ENCODE results near the gene CYP2S1.
"Not testable (repeated sequence)": the region's sequence is repeated elsewhere in the genome, so short reads cannot be mapped to it uniquely, and the experiment has no call there.

CYP2S1 gene

GRCh38 chr19:41192574-41193429 lies at the start of gene CYP2S1:
CYP2S1 (plus strand) TSS chr19:41193219; CDS start chr19:41193265, 46 bp downstream.
- no peaks in the 10 kb centered on the region for H3K9me3 ChIP-seq (ENCODE audit: severe bottlenecking)
- no peaks in the 10 kb centered on the region for H3K27me3 ChIP-seq (ENCODE audit: insufficient read depth, low read depth, severe bottlenecking)
- TF ChIP-seq CTCF (IDR thresholded peaks at IDR 0.05; ENCODE audit: low read depth, low read length): no peak
- no peak within 1 kb of the TSS for H3K4me3 ChIP-seq (ENCODE audit: low read depth, low read length)
- no peaks in the 10 kb centered on the region for H3K36me3 ChIP-seq
- no peak within 1 kb of the TSS for H3K27ac ChIP-seq
- no peak for DNase-seq

GRCh38 chr19:41144403-41144802 lies 48.6 kb upstream of the CYP2S1 start:
- Histone ChIP-seq H3K9me3 (ENCODE audit: severe bottlenecking) (no peaks in the 10 kb centered on the region), H3K36me3 (no peaks in the 10 kb centered on the region), H3K4me3 (ENCODE audit: low read depth, low read length) (no peak overlapping the region), H3K27ac (no peak overlapping the region), H3K27me3 (ENCODE audit: insufficient read depth, low read depth, severe bottlenecking) (no peaks in the 10 kb centered on the region)
- peak; percentile 84 for DNase-seq
- peak; percentile 77 for TF ChIP-seq CTCF (IDR thresholded peaks at IDR 0.05; ENCODE audit: low read depth, low read length)

GRCh38 chr19:41149831-41150230 lies 43.2 kb upstream of the CYP2S1 start:
- TF ChIP-seq CTCF (IDR thresholded peaks at IDR 0.05; ENCODE audit: low read depth, low read length): no peak
- Histone ChIP-seq H3K9me3 (ENCODE audit: severe bottlenecking) (no peaks in the 10 kb centered on the region), H3K4me3 (ENCODE audit: low read depth, low read length) (no peak overlapping the region), H3K27ac (no peak overlapping the region), H3K36me3 (no peaks in the 10 kb centered on the region), H3K27me3 (ENCODE audit: insufficient read depth, low read depth, severe bottlenecking) (no peaks in the 10 kb centered on the region)
- no peak for DNase-seq

GRCh38 chr19:41150986-41151385 lies 42.0 kb upstream of the CYP2S1 start:
- not testable (repeated sequence) for H3K27me3 ChIP-seq (ENCODE audit: insufficient read depth, low read depth, severe bottlenecking); H3K9me3 ChIP-seq (ENCODE audit: severe bottlenecking); DNase-seq; H3K27ac ChIP-seq; H3K4me3 ChIP-seq (ENCODE audit: low read depth, low read length); H3K36me3 ChIP-seq

GRCh38 chr19:41154060-41154459 lies 39.0 kb upstream of the CYP2S1 start:
- Histone ChIP-seq H3K27me3 (ENCODE audit: insufficient read depth, low read depth, severe bottlenecking) (no peaks in the 10 kb centered on the region), H3K9me3 (ENCODE audit: severe bottlenecking) (no peaks in the 10 kb centered on the region), H3K4me3 (ENCODE audit: low read depth, low read length) (no peak overlapping the region), H3K27ac (no peak overlapping the region), H3K36me3 (no peaks in the 10 kb centered on the region)
- no peak for DNase-seq
- TF ChIP-seq CTCF (IDR thresholded peaks at IDR 0.05; ENCODE audit: low read depth, low read length): no peak

GRCh38 chr19:41156207-41156606 lies 36.8 kb upstream of the CYP2S1 start:
- Histone ChIP-seq H3K36me3 (no peaks in the 10 kb centered on the region), H3K27me3 (ENCODE audit: insufficient read depth, low read depth, severe bottlenecking) (no peaks in the 10 kb centered on the region), H3K9me3 (ENCODE audit: severe bottlenecking) (no peaks in the 10 kb centered on the region), H3K4me3 (ENCODE audit: low read depth, low read length) (no peak overlapping the region), H3K27ac (no peak overlapping the region)
- TF ChIP-seq CTCF (IDR thresholded peaks at IDR 0.05; ENCODE audit: low read depth, low read length): no peak
- no peak for DNase-seq

All from WERI-Rb-1 (cell line).